Stimulated activated CD8-positive, alpha-beta memory T cell treated with anti-CD3 and anti-CD28 coated beads, Interleukin-7, amount 100 ng/mL, for 1 hour (primary cell): Measurements from ENCODE around the gene RAD51B.

ENCODE experiments used
- DNase-seq, 2 donors: peaks; one replicate each; pipeline ENCODE4 v3.0.0-alpha.2; 2020; ENCODE audit warnings: low read depth in 2 of 2

RAD51B gene

GRCh38 chr14:68702135-68702534, 882.6 kb downstream of the RAD51B start:
- no peak for DNase-seq

GRCh38 chr14:68702578-68702977, 883.0 kb downstream of the RAD51B start:
- no peak for DNase-seq

GRCh38 chr14:68703093-68703492, 883.5 kb downstream of the RAD51B start:
- DNase-seq = no peak

- no peak for DNase-seq
Measured at GRCh38 chr14:68704736-68705720, 885.4 kb downstream of the RAD51B start.

- no peak for DNase-seq
Measured at GRCh38 chr14:68705741-68706283, 886.2 kb downstream of the RAD51B start.

GRCh38 chr14:68707482-68707881, 887.9 kb downstream of the RAD51B start:
- DNase-seq = no peak

GRCh38 chr14:68708343-68708742, 888.8 kb downstream of the RAD51B start:
- DNase-seq = no peak

- DNase-seq = no peak
Measured at GRCh38 chr14:68709007-68709406, 889.4 kb downstream of the RAD51B start.

GRCh38 chr14:68710776-68711175, 891.2 kb downstream of the RAD51B start:
- no peak for DNase-seq

GRCh38 chr14:68711561-68712309, 892.2 kb downstream of the RAD51B start:
- no peak for DNase-seq

GRCh38 chr14:68712703-68713370, 893.3 kb downstream of the RAD51B start:
- DNase-seq = no peak

- DNase-seq = no peak
Measured at GRCh38 chr14:68713782-68714181, 894.2 kb downstream of the RAD51B start.

- DNase-seq = no peak
Measured at GRCh38 chr14:68714991-68715924, 895.7 kb downstream of the RAD51B start.

GRCh38 chr14:68716698-68717097, 897.1 kb downstream of the RAD51B start:
- DNase-seq = no peak

GRCh38 chr14:68718023-68718990, 898.7 kb downstream of the RAD51B start:
- DNase-seq = no peak

GRCh38 chr14:68719634-68720384, 900.2 kb downstream of the RAD51B start:
- no peak for DNase-seq

- no peak for DNase-seq
Measured at GRCh38 chr14:68722186-68722585, 902.6 kb downstream of the RAD51B start.

- no peak for DNase-seq
Measured at GRCh38 chr14:68722968-68723566, 903.5 kb downstream of the RAD51B start.
